ENCODE results near the gene PLXND1.

PLXND1 gene

DNA sequence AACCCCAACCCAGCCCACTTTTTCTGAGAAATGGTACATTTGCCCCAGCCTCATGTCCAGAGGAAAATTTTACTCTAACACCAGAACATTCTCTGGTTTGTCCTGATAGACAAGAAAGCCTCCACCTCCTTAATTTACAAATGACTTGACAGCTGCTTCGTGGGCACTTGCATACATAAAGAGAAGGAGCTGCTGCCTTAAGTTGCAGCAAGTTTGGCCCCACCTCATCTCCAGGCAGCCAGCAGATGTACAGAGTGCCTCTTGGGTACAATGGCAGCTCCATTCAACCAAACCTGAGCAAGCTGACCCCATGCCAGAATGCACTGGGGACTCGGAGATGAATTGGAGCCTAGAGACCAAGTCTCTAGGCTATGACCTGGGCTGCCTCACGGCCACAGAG lies 69.7 kb downstream of the PLXND1 start:
- H3K36me3 ChIP-seq, result no peaks in the 10 kb centered on the region
- H3K27me3 ChIP-seq, result no peaks in the 10 kb centered on the region
- H3K4me3 ChIP-seq, result no peak overlapping the region
- H3K9ac ChIP-seq, result no peak overlapping the region
- H3K4me1 ChIP-seq, result peaks cover 13% of the 10 kb centered on the region; the same call in 1 of the 2 replicates
- no peak overlapping the region for H3K4me2 ChIP-seq
- TF ChIP-seq Cebpa-rat (IDR thresholded peaks at IDR 0.05), result no peak
- no peaks in the 10 kb centered on the region for H4K20me1 ChIP-seq
- no peaks in the 10 kb centered on the region for H3K9me3 ChIP-seq
- no peak overlapping the region for H3K27ac ChIP-seq

- Histone ChIP-seq H3K9me3 (no peaks in the 10 kb centered on the region), H3K4me2 (no peak overlapping the region), H3K4me1 (peaks cover 13% of the 10 kb centered on the region; the same call in 1 of the 2 replicates), H3K4me3 (no peak overlapping the region), H3K9ac (no peak overlapping the region), H3K27ac (no peak overlapping the region), H3K36me3 (no peaks in the 10 kb centered on the region), H4K20me1 (no peaks in the 10 kb centered on the region), H3K27me3 (no peaks in the 10 kb centered on the region)
- no peak for TF ChIP-seq Cebpa-rat (IDR thresholded peaks at IDR 0.05)
These were observed 70.2 kb downstream of the PLXND1 start for GRCh38 chr3:129536374-129536667.

DNA sequence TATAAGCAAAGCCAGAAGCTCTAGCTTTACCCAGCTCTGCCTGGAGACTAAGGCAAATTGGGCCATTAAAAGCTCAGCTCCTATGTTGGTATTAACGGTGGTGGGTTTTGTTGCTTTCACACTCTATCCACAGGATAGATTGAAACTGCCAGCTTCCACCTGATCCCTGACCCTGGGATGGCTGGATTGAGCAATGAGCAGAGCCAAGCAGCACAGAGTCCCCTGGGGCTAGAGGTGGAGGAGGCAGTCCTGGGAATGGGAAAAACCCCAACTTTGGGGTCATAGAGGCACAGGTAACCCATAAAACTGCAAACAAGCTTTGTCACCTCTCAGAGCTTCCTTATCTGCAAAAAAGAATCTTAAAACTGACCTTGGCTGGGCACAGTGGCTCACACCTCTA lies 71.4 kb downstream of the PLXND1 start:
- no peaks in the 10 kb centered on the region for H3K36me3 ChIP-seq
- H3K9ac ChIP-seq, result no peak overlapping the region
- no peaks in the 10 kb centered on the region for H3K27me3 ChIP-seq
- no peak overlapping the region for H3K27ac ChIP-seq
- no peak for TF ChIP-seq Cebpa-rat (IDR thresholded peaks at IDR 0.05)
- no peak overlapping the region for H3K4me3 ChIP-seq
- no peaks in the 10 kb centered on the region for H3K9me3 ChIP-seq
- no peak overlapping the region for H3K4me2 ChIP-seq
- H4K20me1 ChIP-seq, result no peaks in the 10 kb centered on the region
- H3K4me1 ChIP-seq, result peaks cover 13% of the 10 kb centered on the region; the same call in 1 of the 2 replicates

- H3K36me3 ChIP-seq, result no peaks in the 10 kb centered on the region
- no peak for TF ChIP-seq Cebpa-rat (IDR thresholded peaks at IDR 0.05)
- no peak overlapping the region for H3K4me2 ChIP-seq
- H3K9ac ChIP-seq, result no peak overlapping the region
- no peaks in the 10 kb centered on the region for H3K9me3 ChIP-seq
- no peak overlapping the region for H3K27ac ChIP-seq
- no peaks in the 10 kb centered on the region for H3K27me3 ChIP-seq
- H3K4me1 ChIP-seq, result peaks cover 13% of the 10 kb centered on the region; the same call in 1 of the 2 replicates
- no peaks in the 10 kb centered on the region for H4K20me1 ChIP-seq
- H3K4me3 ChIP-seq, result no peak overlapping the region
These were observed 71.9 kb downstream of the PLXND1 start for GRCh38 chr3:129534428-129535027.

GRCh38 chr3:129533406-129533805 lies 73.1 kb downstream of the PLXND1 start:
- no peak overlapping the region for H3K9ac ChIP-seq
- no peak for TF ChIP-seq Cebpa-rat (IDR thresholded peaks at IDR 0.05)
- no peaks in the 10 kb centered on the region for H3K27me3 ChIP-seq
- no peak overlapping the region for H3K4me2 ChIP-seq
- H3K9me3 ChIP-seq, result no peaks in the 10 kb centered on the region
- peaks cover 9% of the 10 kb centered on the region; the same call in 1 of the 2 replicates for H3K4me1 ChIP-seq
- no peak overlapping the region for H3K4me3 ChIP-seq
- H4K20me1 ChIP-seq, result no peaks in the 10 kb centered on the region
- H3K27ac ChIP-seq, result no peak overlapping the region
- no peaks in the 10 kb centered on the region for H3K36me3 ChIP-seq

- Histone ChIP-seq H4K20me1 (no peaks in the 10 kb centered on the region), H3K9ac (no peak overlapping the region), H3K27ac (no peak overlapping the region), H3K4me2 (no peak overlapping the region), H3K27me3 (no peaks in the 10 kb centered on the region), H3K4me1 (0 out of 2 replicates have a peak, but pooled peaks cover 5% of the 10 kb centered on the region), H3K36me3 (no peaks in the 10 kb centered on the region), H3K9me3 (no peaks in the 10 kb centered on the region), H3K4me3 (no peak overlapping the region)
- no peak for TF ChIP-seq Cebpa-rat (IDR thresholded peaks at IDR 0.05)
These were observed 74.2 kb downstream of the PLXND1 start for GRCh38 chr3:129532261-129532660.

DNA sequence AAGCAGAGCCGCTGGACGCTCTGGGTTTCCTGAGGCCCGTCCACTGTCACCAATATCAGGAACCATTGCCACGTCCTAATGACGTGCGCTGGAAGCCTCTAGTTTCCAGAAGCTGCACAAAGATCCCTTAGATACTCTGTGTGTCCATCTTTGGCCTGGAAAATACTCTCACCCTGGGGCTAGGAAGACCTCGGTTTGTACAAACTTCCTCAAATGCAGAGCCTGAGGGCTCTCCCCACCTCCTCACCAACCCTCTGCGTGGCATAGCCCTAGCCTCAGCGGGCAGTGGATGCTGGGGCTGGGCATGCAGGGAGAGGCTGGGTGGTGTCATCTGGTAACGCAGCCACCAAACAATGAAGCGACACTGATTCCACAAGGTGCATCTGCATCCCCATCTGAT lies 74.8 kb downstream of the PLXND1 start:
- Histone ChIP-seq H3K9me3 (no peaks in the 10 kb centered on the region), H3K27me3 (no peaks in the 10 kb centered on the region), H3K4me3 (no peak overlapping the region), H3K4me1 (0 out of 2 replicates have a peak, but pooled peaks cover 5% of the 10 kb centered on the region), H3K4me2 (no peak overlapping the region), H3K9ac (no peak overlapping the region), H4K20me1 (no peaks in the 10 kb centered on the region), H3K36me3 (no peaks in the 10 kb centered on the region), H3K27ac (no peak overlapping the region)
- no peak for TF ChIP-seq Cebpa-rat (IDR thresholded peaks at IDR 0.05)

- Histone ChIP-seq H3K4me3 (no peak overlapping the region), H3K36me3 (no peaks in the 10 kb centered on the region), H3K4me2 (no peak overlapping the region), H3K9ac (no peak overlapping the region), H3K27me3 (no peaks in the 10 kb centered on the region), H4K20me1 (no peaks in the 10 kb centered on the region), H3K27ac (no peak overlapping the region), H3K9me3 (no peaks in the 10 kb centered on the region), H3K4me1 (peaks cover 11% of the 10 kb centered on the region; the same call in 1 of the 2 replicates)
- TF ChIP-seq Cebpa-rat (IDR thresholded peaks at IDR 0.05), result no peak
These were observed 75.7 kb downstream of the PLXND1 start for GRCh38 chr3:129530821-129531220.

GRCh38 chr3:129530251-129530791 lies 76.2 kb downstream of the PLXND1 start:
- H3K36me3 ChIP-seq, result no peaks in the 10 kb centered on the region
- TF ChIP-seq Cebpa-rat (IDR thresholded peaks at IDR 0.05), result no peak
- no peak overlapping the region for H3K9ac ChIP-seq
- H4K20me1 ChIP-seq, result no peaks in the 10 kb centered on the region
- no peak overlapping the region for H3K4me2 ChIP-seq
- no peak overlapping the region for H3K4me3 ChIP-seq
- no peak overlapping the region for H3K27ac ChIP-seq
- peaks cover 12% of the 10 kb centered on the region; the same call in 1 of the 2 replicates for H3K4me1 ChIP-seq
- no peaks in the 10 kb centered on the region for H3K27me3 ChIP-seq
- H3K9me3 ChIP-seq, result no peaks in the 10 kb centered on the region

GRCh38 chr3:129529436-129530210 lies 76.9 kb downstream of the PLXND1 start:
- Histone ChIP-seq H3K4me2 (no peak overlapping the region), H3K4me3 (no peak overlapping the region), H3K4me1 (peaks cover 10% of the 10 kb centered on the region; the same call in 1 of the 2 replicates), H3K9me3 (no peaks in the 10 kb centered on the region), H3K9ac (no peak overlapping the region), H3K36me3 (no peaks in the 10 kb centered on the region), H3K27ac (no peak overlapping the region), H3K27me3 (no peaks in the 10 kb centered on the region), H4K20me1 (no peaks in the 10 kb centered on the region)
- TF ChIP-seq Cebpa-rat (IDR thresholded peaks at IDR 0.05), result no peak

Measured in BLaER1 (cell line).